ENCODE data around the gene GLUL.

DNA sequence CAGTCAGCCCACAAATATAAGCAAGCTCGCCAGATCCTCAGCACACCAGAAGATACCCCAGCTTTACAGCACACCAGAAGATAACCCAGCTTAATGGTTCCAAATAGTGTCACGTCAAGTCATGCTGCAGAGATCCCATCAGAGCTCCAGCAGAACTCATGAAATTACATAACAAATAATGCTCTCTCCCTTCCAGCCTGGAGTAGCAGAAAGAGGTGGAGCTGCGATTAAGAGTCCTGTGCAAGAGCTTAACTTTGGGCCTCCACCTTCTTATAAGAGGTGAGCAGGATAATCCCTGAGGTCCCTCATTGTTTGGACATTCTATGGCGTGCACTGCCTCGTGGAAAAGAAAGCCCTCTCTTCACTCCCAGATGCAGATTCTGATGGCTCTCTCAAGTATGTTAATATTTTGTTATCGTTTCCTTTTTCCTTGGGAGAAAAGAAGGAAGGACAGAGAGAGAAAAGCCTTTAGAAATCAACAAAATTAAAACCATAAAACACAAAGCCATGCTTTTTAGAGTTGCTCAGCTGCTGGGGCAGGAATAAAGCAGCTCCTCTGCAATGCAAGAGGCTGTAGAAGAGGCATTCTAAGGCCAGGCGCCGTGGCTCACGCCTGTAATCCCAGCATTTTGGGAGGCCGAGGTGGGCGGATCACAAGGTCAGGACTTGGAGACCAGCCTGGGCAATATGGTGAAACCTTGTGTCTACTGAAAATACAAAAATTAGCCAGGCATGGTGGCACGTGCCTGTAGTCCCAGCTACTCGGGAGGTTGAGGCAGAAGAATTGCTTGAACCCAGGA, 59.1 kb downstream of the GLUL start:
- TF ChIP-seq, protein P1, sequence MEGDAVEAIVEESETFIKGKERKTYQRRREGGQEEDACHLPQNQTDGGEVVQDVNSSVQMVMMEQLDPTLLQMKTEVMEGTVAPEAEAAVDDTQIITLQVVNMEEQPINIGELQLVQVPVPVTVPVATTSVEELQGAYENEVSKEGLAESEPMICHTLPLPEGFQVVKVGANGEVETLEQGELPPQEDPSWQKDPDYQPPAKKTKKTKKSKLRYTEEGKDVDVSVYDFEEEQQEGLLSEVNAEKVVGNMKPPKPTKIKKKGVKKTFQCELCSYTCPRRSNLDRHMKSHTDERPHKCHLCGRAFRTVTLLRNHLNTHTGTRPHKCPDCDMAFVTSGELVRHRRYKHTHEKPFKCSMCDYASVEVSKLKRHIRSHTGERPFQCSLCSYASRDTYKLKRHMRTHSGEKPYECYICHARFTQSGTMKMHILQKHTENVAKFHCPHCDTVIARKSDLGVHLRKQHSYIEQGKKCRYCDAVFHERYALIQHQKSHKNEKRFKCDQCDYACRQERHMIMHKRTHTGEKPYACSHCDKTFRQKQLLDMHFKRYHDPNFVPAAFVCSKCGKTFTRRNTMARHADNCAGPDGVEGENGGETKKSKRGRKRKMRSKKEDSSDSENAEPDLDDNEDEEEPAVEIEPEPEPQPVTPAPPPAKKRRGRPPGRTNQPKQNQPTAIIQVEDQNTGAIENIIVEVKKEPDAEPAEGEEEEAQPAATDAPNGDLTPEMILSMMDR (IDR thresholded peaks at IDR 0.05 in 4 of 5, conservative IDR thresholded peaks at IDR 0.05 in 1 of 5): no peak
- TF ChIP-seq POLR2A (IDR thresholded peaks at IDR 0.05): no peak

Data from gastrocnemius medialis (tissue), 4 donors.